RPMI7951 (cell line): ENCODE data around the gene KIRREL3. TPM values are rescaled to one million over a fixed set of nuclear protein-coding genes. Genes with fewer than 3 reads are reported as not detected.

Experiments
- DNase-seq: peaks from one replicate; pipeline ENCODE4 v3.0.0-alpha.2; 2012; ENCODE audit warnings: low read depth
- total RNA-seq: library from RNA; depleted of rRNA; stranded (reverse); fragments of >200 nt; shearing (Covaris generic); gene quantifications from 2 replicates; pipeline ENCODE4 v1.2.3, GENCODE V29; 2014

The KIRREL3 gene
- total RNA-seq, 1 experiment from 2014 or later, result 0.24 TPM

DNA sequence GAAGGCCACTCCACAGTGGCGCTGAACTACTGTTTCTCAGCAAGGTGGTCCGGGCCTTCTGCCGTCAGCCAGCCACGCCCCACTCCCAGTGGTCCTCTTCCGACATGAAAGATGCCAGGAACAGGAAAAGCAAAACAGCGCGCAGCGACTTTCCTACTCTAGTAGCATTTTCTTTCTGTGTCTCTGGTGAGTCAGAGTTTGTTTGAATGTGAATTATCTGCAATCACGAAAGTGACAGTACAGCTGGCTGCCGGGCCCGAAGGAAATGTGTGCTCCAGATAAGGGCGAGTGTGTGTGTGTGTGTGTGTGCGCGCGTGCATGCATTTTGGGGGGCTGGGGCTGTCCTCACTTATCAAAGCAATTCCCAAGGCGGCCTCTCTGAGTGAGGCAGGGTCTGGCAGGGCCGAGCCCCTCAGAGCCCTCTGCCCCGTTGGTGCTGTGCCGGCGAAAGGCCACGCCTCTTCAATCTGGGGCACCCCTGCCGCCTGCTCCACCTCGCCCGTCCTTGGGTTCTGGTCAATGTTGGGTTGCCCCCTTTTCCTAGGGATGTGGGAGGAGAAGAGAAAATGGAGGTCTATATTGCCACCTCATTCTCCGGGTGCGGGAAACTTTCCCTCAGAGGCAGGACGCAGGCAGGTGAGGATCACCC, 288.5 kb downstream of the KIRREL3 start:
- DNase-seq, result no peak

GRCh38 chr11:126710804-126711399, 289.7 kb downstream of the KIRREL3 start:
- DNase-seq, result no peak

- DNase-seq, result no peak
Measured at GRCh38 chr11:126707498-126707897, 293.1 kb downstream of the KIRREL3 start.

DNA sequence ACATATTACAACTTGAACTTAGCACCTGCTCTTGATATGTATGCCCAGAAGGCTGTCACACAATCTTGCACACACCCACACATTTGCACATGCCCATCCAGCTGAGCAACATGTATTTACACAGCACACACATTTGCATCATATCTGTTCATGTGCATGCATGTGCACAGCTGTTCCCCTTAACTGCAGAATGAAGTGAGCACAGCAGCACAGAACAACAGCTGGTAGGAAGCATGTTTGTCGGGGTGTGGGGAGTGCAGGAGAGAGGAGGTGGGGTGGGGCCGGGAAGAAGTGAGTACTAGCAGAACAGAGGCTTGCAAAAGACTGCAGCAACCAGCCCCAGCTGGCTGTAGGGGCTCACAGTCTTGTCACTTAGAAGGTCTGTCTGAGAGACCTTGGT, 296.5 kb downstream of the KIRREL3 start:
- no peak for DNase-seq

- peak; percentile 64 for DNase-seq
Measured at GRCh38 chr11:126703662-126704061, 296.9 kb downstream of the KIRREL3 start.

DNA sequence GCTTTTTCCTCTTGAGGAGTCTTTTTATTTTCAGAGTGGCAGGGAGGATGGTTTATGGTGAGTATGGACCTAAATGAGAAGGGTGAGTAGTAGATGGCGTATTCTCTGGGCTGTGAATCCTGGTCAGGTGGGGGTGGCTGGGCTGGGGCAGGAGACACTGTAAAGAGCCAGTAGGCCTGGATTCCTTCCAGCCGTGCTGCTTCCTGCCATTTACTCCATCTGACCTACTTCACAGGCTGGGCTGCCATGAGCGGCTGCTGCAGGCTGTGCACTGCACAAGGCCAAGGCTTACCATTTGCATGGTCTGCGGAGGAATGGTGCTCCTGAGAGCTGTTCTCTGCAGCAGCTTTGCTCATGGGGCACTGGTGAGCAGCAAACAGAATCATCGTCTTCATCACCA, 297.6 kb downstream of the KIRREL3 start:
- DNase-seq, result peak; percentile 51

DNA sequence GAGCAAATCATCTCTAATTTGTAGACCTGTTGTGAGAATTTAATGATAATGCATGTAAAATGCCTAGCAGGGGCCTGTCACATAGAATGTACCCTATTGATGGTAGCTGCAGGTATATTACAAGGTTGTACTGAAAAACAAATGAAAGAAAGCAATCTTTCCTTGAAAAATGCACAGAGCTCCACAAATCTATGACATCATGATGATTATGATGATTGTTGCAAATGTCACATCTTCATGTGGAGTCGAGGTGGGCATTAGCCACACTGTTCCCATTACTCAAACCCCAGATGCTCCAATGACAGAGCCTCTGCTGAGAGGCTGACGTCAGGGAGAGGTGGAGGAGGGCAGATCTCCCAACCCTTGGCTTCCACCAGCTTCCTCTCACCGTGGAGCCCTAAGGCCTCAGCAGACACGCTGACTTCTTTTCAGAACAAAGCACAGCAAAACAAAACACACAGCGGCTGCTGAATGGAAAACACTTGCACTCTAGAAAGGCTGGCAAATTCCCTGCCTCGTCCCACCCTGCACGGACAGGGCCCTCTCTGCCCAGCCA, 298.3 kb downstream of the KIRREL3 start:
- no peak for DNase-seq

DNA sequence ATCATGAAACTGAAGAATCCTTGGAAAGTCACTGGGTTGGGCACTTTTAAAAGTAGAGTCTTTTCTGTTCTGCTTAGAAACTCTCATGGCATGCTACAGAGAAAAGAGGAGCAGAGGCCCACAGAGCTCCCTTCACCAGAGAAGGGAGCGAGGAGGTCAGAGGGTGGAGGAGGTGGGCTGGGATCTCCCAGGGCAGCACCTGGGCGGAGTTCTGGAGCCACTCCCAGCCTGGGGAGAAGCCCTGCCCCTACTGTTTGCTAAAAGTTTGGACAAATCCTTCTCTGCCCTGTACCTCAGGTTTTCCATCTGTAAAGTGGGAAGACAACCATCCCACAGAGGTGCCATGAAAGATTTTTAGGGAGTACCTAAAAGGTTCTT, 299.1 kb downstream of the KIRREL3 start:
- no peak for DNase-seq

DNA sequence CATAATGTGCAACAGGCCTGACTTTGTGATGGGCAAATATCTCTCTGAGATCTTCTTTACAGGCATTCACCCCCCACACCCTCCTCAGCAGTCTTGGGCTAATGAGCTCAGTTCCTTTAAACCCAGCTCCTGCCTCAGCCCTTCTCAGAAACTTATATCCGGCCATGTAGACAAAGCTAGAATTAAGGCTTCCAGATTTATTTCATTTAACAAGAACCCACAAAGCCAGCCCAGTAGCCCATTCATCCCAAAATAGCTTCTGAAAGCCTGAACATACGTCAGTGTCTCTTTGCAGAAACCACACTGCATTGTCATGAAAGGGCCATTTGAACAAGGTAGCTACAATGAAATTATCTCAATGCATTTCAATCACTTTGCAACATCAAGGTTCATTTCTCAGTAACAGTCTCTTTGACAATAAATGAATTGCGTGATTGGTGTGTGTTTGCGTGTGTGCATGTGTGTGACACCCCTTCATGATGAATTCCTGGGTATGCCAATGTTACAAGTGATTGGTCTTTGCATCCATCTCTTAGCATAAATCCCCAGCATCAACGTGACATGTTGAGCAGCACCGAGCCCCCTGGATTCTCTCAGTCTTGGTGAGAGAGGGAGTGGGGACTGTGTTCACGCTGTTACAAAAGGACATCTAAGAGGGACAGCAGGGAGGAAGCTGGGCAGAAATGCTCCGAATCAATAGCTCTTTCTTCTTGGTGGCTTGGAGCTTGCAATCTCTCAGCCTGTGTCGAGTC, 299.6 kb downstream of the KIRREL3 start:
- peak; percentile 60 for DNase-seq

DNA sequence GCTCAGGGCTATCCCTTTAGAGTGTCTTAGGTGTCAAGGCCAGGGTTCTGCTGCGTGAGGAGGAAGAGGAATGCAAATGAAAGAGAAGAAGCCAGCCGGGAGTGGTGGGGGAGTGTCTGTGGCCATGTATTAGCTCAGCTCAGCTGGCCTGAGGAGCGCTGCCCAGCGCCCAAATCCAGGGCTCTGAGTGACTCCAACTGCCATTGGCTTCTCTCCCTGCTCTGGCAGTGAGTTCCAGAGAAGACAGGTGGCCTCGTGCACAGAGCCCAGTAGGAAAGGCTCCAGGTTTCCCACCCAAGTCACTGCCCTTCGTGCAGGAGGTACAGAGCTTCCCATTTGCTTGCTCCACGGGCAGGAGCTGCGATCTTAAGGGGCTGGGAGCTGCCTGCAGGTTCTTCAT, 302.0 kb downstream of the KIRREL3 start:
- DNase-seq, result no peak

DNA sequence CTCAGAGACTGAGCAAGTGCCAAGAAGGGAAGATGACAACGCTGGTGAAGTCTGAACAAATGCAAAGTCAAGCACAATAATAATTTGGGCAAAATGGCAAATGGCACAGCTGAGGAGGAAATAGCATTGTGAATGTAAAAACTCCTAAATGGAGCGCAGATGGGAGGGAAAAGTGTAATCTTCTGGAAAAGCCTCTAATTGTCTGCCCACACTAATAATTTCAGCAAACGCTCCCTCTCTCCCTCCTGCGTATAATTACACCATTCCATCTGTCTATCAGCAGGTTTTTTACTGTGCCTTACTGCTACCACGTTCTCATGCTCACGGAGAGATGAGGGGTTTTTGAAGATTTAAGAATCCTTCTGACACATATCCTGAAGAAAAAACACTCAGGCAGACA, 302.6 kb downstream of the KIRREL3 start:
- DNase-seq, result no peak

DNA sequence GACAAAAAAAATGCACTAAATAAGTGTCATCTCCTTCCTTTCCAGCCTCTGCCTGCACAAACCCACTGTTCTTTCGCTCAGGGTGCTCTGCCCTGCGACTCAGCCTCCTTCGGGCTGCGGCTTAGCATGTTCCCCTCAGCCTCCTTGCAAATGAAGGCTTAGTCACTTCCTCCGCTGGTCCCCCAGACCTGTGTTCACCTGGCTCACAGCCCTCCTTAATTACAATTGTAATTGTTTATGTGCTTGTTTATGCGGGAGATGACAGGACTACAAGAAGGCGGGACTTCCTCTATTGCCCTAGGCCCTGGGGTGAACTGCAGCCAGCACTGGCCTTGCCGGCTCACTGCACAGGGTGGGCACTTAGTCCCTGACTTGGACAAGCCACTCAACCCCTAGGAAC, 303.6 kb downstream of the KIRREL3 start:
- DNase-seq, result no peak

DNA sequence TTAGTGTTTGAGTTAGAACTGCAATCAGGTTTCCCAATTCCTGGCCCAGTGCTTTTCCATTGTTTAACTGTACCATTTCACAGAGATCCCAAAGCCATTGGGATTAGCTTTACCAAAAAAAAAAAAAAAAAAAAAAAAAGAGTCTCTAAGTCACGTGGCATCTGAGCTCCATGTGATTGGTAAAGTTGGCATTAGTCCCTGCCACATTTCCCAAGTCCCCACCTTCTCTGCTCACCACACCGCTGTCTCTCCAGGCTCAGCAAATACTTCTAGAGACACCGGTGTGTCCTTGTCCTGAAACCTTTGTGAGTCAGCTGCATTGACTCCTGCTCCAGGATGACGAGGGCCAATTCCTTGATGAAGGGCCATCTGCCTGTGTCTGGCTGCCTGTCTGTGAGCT, 305.3 kb downstream of the KIRREL3 start:
- no peak for DNase-seq

DNA sequence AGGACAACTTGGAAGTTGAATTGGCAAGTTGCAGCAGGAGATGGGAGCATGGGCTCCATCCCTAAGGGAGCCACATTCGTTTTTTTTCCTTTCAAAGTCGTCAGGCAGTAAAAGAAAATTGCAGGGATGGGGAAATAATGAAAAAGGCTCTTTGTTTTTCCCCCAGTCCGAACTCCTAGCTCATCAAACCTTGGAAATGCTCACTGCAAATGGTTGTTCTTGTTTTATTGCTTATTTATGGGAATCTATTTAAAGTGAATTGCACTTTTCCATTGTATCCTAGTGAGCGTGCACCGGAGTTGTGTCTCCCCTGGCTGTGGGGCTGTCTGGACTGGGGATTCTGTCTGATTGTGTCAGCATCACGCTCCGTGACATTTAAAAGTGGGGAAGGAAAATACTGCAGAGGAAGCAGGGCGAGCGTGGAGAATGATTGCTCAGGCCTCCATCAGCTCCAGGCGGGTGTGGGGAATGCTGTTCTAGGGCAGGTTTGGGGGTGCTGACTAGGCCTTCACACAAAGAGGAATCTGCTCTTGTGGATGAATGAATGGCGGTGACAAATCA, 306.4 kb downstream of the KIRREL3 start:
- no peak for DNase-seq

DNA sequence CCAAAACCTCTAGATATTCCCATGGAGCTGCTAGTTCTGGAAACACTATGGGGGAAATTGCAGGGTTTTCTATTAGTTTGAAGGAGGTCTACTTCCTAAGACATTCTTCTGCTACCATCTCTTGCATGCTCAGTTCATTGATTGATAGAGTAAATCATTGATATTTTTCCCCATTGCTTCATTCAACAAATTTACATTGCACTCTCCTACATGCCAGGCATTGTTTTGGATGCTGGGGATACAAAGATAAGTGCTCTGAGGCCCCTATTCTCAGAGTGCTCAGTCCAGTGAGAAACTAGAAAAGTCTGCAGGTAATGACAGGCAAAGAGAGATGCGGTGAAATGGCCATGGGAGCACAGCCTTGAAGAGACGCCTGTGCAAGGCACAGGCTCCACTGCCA, 313.1 kb downstream of the KIRREL3 start:
- DNase-seq, result no peak

DNA sequence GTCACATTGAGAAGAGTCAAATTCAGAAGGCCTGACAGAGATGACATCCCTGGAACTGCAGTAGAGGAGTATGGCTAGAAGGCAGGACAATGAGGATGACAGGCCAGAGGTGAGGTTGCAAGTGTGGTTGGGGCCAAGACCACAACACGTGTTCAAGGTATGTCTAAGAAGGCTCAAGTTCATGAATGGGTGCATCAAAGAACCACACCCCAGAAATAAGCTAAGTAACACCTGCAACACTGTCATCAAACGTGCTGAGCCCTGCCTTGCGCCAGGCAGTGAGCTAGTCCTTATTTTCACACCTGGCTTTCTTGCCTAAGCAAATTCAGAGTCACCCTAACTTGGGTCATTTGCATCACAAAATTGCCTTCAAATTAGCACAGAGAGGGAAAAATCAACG, 313.6 kb downstream of the KIRREL3 start:
- DNase-seq, result no peak

DNA sequence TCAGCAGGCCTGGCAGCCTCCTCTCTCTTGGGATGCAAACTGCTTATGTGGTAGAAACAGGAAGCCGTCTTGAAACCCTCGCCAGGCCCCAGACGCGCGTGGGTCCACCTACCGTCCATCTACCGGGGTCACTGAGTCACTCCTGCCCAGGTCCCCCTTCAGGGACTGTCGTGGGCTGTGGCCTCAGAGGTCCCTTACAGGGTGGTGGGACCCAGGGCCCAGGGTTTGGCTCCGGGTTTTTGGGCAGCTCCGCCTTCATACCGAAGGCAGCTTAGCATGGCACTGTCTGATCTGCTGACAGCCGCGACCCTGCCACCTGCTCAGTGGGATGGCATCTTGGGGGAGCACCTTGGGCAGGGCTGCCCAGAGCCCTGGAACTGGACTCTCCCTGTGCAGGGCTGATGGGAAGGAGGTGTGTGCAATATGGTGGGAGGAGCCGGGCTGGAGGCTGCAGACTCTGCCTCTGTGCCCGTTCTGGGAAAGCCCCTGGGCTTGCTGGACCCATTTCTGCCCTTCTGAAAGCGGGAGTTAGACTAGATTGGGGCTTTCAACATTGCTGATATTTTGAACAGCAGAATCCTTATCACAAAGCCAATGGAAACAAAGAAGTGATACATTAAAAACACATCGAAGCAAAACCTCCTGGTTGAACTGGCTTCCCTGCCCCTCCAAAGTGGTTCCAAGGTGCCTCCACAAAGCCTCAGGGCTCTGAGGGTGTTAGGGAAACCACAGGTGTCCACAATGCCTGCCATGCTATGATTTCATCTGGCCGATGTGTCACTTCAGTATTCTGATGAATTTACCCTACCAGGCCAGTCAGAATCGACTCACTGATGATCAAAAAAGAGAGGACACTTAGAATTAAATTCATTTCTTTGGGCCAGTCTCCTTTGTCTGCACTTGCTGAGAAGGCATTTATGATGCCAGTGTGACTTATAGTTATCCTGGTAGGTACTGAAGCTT, 316.5 kb downstream of the KIRREL3 start:
- no peak for DNase-seq

DNA sequence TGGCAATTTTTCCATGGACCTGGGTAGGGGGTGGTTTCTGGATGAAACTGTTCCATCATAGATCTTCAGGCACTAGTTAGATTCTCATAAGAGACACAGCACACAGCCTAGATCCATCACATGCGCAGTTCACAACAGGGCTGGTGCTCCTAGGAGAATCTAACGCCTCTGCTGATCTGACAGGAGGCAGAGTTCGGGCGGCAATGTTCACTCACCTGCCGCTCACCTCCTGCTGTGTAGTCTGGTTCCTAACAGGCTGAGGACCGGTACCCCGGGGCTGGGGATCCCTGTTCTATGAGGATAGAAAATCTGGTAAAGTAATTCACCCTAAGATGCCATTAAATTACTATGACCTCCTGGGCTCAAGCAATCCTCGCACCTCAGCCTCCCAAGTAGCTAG, 318.0 kb downstream of the KIRREL3 start:
- DNase-seq, result no peak

- DNase-seq, result no peak
Measured at GRCh38 chr11:126680700-126681099, 319.9 kb downstream of the KIRREL3 start.

DNA sequence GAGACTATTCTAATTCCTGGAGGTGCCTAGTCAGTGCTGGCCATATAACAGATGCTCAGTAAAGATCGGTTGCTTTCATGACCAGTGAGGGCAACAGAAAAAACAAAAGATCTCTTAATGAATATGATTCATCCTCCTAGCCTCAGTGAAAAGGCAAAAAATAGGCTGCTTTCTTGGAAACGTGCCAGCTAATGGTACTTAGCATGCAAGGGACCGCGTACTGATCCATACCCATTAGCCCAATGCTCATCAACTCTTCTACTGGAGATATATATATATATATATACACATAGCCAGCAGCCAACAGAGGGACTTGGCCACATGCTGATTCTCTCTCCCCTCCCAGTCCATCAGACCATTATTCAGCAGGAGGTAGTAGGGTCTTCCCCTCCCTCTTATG, 320.4 kb downstream of the KIRREL3 start:
- DNase-seq, result peak; percentile 30

GRCh38 chr11:126679033-126679432, 321.5 kb downstream of the KIRREL3 start:
- no peak for DNase-seq
